T-helper 9 cell (primary cell): Measurements from ENCODE around the gene ADAMTSL3.
"Not testable (repeated sequence)": the region's sequence is repeated elsewhere in the genome, so short reads cannot be mapped to it uniquely, and the experiment has no call there.

Experiments
- DNase-seq: peaks from one replicate; pipeline ENCODE4 v3.0.0-alpha.2; 2020

ADAMTSL3 gene

DNA sequence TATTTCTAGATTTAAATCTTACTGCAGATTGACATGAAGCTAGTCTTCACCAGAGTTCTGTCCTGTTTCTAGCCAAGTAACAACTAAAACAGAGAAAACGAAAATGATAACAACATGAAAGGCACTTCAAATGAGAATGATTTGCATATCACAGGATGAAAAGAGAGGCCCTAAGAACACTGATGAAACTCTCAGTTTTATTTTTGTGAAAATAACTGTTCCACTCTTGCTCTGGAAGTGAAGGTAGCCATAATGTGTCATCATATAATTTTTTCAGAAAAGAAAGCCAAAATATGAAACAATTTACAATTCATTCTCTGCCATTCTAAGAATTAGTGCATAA, 274.4 kb downstream of the ADAMTSL3 start:
- DNase-seq = no peak

DNA sequence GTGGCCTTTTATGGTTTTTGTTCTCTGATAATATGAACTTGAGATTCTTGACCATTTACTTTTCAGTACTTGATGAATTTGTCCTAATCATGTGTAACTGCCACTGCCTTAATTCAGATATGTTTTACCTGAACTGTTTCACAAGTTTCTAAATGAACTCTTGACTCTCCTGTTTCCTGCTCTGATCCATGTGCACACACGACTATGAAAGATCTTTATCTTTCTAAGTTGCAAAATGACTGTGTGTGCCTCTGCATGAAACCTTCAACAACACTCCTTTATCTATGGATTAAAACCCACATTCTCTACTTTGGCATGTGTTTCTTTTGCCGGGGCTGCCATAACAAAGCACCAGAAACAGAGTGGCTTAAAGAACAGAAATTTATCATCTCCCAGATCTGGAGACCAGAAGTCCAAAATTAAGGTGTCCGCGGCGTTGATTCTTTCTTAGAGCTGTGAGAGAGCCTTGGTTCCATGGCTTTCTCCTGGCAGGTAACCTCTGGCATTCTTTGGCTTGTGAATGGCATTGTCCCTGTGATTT, 275.0 kb downstream of the ADAMTSL3 start:
- no peak for DNase-seq

DNA sequence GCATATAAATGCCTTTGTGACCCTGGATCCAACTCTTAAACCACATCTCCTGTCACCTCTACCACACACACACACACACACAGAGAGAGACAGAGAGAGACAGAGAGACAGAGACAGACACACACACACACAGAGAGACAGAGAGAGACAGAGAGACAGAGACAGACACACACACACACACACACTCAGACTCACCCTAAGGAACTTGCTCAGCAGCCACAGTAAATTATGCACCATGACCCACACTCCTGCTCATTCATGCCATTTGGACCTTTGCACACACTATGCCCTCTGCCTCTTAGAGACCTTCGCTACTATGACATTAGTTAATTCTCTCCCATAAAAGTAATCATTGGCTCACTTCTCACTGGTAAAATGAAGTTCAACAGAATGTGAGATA, 275.7 kb downstream of the ADAMTSL3 start:
- DNase-seq = no peak

DNA sequence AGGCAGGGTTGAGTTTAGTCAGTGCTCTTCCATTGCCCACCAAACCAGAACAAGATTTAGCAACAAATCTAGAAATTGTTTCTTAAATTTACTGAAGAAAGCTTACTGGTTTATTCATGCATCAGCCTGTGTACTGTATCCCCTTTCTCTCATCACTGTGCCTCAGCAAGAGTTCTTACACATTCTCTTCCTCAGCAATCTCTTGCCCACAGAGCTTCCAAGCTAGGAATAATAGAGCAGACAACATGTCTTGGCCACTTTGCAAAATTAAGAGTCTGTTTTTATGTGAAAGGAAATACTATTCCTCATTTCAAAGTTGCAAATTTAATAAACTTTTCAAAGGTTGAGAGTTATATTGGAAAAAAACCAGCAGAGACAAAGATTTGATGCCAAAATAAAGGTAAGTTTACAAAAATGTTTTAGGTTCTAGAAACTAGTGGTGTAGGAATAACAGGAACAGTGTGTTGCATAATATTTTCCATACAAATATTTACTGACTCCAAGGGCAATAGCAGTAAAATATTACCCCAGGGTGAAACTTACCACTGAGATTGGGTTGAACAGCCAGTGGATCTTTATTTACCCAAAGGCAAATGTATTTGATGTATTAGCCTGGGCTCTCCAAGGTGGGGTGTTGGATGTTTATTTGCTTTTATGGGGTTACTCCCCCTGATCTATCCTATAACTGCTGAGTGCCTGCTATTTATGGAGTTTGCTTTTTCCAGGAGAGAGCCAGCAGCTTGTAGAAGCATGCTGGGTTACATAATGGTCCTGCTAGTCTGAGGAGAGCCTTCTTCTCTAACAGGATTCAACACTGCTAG, 276.7 kb downstream of the ADAMTSL3 start:
- DNase-seq = no peak

DNA sequence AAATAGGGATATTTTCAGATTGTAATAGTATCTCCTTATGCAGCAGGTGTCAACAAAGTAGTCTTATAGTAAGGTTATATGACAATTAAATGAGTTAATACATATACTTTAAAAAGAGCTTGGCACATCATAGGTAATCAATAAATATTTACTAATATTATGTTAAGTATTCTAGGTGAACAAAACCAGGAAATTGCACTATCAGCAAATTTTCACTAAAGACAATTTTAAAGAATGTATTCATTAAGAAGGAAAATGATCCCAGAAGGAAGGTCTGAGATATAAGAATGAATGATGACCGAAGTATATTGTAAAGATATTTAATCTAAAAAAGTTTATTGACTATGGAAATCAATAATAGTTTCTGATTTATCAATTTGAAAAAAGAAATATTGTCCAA, 281.9 kb downstream of the ADAMTSL3 start:
- DNase-seq = no peak

DNA sequence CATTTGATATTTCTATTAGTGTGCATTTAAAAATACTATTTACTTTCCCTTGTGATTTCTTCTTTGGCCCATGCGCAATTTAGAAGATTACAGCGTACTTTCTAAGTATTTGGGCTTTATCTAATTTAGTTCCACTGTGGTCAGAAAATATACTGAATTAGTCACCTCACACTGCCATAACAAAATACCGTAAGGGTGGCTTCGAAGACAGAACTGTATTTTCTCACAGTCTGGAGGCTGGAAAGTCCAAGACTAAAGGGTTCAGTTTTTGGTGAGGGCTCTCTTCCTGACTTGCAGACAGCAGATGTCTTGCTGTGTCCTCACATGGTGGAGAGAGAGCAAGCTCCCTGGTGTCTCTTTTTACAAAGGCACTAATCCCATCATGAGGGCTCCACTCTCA, 286.2 kb downstream of the ADAMTSL3 start:
- DNase-seq = no peak

DNA sequence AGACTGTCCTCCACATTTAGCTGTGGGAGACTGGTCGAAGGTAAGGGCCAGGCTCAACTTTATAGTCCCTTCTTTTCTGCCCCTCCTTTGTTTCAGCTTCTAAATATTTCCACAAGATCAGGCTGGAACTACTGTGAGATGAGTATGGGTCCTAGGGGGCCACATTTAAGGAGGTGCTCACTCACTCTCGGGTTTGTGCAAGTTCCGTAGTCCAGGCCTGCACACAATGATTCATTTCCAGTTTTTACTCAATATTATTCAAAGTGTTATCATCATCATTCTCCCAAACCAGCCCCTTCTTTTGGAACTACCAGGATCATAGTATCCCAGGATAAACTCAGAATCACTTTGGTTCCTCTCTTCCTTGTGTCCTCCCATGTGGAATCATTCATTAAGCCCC, 289.1 kb downstream of the ADAMTSL3 start:
- DNase-seq = no peak

DNA sequence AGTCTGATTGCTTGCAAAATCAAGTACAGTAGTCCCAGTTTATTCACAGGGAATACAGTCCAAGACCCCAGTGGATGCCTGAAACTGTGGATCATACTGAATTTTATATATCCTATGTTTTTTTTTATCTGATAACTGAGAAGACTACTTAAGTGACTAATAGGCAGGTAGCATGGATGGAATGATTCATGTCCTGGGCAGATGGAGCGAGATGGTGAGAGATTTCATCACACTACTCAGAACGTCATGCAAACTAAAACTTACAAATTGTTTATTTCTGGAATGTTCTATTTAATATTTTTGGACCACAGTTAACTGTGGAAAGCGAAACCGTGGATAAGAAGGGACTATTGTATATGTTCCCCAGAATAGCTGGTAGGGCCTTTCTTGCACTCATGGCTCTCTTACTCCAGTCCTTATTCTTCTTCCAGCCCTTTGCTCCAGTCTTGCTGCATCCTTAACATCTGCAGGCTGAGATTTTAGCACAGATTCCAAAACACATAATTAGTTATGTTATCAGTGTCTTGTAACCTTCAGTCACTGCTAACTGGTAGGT, 290.0 kb downstream of the ADAMTSL3 start:
- DNase-seq = no peak

DNA sequence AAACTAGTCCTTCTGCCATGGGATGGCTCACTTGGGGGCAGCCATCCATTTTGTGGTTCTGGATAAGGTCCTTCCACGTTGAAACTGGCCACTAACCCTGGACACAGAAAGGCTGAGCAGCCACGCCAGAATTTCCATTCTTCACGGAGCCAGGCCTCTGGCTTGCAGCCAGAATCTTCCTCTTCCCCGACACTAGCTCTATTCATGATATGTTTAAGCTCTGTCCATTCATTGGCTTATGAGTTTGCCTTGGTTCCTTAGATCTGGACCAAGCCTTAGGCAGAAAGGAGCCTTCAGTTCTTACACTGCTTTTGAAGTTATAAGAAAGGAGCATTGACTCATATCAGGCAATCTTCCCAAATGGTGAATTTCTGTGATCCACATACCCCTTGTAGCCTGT, 293.2 kb downstream of the ADAMTSL3 start:
- DNase-seq = no peak

DNA sequence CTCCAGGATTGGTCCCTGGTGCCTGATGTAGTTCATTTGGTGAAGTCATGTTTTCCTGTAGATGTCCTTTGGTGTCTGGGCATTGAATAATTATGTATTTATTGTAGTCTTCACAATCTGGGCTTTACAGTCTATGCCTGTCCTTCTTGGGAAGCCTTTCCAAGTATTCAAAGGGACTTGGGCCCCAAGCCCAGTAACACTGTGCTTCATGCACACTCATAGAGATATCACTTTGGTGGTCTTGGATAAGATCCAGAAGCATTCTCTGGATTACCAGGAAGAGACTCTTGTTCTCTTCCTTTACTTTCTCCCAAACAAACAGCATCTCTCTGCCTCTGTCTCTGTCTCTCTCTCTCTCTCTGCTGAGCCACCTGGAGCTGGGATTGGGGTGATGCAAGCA, 300.6 kb downstream of the ADAMTSL3 start:
- no peak for DNase-seq

DNA sequence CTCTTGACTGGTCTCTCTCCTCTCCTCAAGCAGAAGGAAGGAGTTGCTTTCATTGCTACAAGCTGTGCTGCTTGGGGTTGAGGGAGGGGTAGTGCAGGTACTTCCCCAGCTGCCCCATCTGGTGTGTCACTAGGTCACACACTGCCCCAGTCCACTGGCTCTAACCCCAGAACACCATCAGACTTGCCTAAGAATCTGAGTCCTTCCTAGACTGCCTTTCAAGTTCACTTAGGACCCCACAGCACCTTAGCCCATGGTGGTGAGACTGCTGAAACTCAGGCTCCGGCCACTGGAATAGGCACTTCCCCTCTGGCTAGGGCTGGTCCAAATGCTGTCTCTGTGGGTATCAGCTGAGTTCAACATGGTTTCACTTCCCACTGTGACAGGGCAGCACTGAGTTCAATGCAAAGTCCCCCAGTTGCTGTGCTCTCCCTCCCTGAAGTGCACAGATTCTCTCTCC, 301.9 kb downstream of the ADAMTSL3 start:
- DNase-seq = no peak

DNA sequence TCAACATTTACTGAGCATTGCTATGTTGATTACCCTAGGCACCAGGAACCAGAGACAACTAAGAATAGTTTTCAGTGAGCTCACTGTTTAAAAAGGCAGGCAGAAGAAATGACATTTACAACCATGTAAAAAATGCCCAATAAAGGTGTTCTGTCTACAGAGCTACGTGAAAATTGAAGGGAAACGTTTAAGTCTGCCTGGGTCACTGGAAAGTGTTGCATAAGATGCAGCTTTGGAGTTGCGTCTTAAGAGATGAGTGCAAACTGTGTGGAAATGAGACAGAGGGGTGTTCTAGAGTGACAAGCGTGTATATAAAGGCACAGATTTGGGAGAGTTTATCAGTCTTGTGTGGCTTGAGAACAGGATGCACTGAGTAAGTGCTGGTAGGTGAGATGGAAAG, 303.0 kb downstream of the ADAMTSL3 start:
- DNase-seq = no peak

DNA sequence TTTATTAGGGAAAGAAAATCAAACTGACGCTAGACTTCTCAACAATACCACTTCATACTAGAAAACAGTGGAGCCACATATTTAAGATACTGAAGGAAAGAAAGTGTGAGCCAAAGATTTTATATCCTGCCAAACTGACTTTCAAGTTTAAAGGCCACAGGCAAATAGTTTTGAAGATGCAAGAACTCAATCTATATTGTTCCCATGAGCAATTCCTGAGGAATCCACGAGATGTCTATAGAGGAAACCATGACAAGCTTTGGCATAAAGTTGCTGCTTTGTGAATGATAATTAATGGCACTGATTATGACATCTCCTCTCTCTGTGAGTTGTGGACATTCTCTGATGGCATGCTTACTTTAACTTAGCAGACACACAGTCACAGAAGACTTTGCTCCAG, 305.6 kb downstream of the ADAMTSL3 start:
- no peak for DNase-seq

DNA sequence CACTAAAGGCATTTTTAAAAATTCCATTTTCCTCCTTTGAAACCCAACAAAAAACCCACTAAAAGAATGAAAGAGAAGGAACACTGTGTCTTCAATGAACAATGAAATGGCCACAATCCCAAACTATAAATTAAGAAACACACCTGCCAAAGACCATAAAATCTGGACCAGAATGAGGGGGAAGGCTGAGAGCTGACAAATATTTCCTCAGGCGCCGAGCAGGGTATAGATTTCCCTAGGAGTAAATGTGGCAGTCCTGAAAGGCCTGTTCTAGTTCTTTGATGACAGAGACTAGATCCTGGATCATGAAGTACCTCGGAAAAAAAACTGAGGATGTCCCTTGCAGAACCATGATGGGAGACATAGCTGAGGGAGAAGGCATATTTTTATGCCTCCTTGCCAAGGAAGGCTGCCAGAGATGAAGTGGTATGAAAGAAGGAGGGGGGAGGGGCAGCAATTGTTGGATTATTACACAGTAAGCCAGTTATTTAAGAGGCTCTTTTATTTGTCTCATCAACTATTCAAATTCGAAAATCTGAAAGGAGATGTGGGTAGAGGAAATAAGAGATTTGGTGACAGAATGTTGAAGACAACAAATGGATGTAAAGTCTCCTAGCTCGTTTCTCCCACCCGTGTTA, 306.4 kb downstream of the ADAMTSL3 start:
- no peak for DNase-seq

DNA sequence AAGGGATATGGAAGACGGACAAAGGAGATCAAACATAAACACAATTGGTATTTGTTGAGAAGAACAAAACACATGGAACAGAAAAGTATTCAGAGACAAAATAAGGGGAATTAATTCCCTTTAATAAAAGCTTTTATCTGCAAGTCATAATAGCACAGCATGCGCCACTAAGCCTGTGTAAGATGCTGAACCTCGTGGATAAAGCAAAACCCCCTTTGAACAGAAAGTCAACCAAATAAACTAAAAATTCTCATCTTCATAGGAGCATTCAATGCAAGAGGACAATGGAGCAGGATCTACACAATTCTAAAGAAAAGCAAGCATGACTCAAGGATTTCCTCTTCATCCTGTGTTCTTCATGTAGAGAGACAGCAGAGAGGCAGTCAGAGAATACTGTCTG, 307.4 kb downstream of the ADAMTSL3 start:
- DNase-seq = no peak

DNA sequence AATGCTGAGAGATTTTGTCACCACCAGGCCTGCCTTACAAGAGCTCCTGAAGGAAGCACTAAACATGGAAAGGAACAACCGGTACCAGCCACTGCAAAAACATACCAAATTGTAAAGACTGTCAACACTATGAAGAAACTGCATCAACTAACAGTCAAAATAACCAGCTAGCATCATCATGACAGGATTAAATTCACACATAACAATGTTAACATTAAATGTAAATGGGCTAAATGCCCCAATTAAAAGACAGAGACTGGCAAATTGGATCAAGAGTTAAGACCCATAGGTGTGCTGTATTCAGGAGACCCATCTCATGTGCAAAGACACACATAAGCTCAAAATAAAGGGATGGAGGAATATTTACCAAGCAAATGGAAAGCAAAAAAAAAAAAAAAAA, 311.0 kb downstream of the ADAMTSL3 start:
- DNase-seq = not testable (repeated sequence)

DNA sequence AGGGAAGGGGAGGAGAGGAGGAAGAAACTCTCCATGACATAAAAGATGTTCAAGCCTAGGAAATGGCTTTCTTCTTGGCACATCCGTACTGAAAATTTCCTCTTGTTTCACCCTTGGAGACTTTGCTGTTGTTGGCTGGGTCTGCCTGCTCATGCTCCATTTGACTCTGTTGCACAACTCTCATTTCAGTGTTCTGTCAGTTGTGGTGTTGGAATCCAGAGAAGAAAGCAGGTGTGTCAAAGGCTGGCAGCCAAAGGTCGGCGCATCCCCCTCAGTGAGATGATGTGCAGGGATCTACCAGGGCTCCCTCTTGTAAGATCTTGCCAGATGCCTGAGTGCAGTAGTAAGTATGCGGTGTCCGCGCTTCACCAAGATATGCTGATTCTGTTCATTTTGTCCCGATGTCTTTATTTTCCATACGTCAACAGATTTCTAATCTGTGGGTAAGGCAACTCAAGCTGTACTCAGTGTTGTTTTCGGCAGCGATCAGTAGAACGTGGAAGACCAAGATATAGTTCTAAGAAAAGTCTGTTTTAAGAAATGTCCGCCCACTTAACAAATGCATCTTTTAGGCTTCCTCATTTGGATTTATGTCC, 316.5 kb downstream of the ADAMTSL3 start:
- no peak for DNase-seq

DNA sequence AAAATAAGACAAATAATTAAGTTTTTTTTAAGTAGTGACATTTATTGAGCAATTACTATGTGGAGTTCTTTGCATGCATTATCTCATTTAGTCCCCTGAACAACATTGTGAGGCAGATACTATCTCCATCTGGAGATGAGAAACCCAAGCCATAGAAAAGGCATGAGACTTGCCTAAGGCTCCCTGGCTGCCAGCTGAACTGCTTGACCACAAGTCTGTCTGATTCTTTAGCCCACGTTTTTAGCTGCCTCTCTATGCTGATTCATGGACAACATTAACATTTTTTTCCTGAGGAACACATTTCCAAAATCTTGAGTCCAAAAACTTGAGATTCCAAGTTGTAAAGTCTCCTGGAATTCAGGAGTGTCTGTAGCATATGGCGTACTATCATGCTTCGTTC, 318.1 kb downstream of the ADAMTSL3 start:
- no peak for DNase-seq

DNA sequence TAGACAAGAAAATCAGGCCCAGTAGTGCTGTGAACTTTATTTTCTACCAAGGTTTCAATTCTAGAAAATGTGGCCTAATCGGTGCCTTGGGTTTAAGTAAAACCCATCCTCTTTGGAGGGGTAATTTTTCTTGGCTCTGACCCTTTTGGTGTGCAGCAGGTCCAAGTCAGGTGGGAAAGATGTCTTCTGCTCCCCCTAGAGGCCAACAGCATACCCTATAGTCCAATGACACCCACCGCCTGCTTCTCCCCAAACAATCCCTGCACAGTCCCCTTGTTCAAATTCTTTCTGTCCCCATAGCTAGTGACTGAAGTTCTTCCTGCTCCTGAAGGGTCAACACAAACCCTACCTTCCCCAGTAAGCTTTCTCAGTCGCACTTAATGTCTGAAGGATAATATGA, 319.9 kb downstream of the ADAMTSL3 start:
- no peak for DNase-seq

DNA sequence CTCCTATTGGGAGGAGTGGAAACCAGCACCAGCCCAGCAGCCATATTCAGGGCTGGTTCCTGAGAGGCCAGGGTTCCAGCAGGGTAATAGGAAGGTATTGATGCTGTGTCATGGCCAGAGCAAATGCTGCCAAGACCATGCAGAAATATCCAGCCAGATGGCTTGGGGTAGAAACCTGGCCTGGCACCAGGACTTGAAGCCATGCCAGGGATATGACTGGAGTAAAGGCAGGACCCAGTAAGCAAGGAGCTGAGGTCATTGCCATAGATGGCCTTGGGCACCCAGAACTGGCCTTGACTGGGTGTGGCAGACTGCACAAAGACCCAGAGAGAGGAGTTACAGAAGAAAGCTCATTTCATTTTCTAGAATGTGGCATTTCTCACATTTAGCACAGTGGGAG, 324.1 kb downstream of the ADAMTSL3 start:
- no peak for DNase-seq

DNA sequence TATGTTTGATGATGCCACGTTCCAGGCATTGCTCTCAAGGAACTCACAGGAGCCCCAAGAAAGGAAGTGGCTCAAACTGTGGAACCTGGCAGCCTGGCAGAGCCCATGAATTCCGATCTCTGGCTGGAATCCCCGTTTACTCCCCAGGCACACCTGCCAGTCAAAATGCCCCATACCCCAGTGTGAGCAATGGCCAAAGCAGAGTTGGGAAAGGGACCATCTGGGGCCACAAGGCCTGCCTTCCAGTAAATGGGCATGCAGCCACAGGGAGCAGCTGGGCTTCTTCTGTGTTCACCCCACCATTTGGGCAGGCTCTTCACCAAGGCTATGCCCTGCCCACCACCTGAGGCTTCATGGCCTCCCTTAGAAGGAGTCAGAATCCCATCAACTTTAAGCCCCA, 324.7 kb downstream of the ADAMTSL3 start:
- no peak for DNase-seq

DNA sequence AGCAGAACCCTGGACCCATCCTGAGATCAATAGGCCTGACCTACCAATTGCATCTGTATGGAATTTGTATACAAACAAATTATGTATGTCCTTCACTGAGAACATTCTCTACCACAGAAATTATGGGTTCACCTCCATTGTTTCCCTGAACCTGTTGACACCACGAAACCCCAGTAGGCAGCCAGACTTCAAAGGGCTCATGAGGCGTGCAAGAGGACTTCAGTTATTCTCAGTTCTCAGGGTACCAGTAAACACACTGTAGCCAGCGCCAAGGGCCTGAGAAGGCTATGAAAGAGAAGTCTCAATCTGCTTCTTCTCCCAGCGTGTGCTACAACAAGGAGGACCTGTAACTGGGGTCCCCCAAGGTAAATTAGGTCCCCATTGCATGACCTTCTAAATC, 326.7 kb downstream of the ADAMTSL3 start:
- DNase-seq = no peak

DNA sequence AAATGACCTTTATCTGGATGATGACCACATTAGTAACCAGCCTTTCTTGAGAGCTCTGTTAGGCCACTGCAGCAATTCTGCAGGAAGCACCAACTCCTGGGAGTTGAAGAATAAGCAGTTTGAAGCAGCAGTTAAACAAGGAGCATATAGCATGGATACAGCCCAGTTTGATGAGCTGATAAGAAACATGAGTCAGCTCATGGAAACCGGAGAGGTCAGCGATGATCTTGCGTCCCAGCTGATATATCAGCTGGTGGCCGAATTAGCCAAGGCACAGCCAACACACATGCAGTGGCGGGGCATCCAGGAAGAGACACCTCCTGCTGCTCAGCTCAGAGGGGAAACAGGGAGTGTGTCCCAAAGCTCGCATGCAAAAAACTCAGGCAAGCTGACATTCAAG, 328.8 kb downstream of the ADAMTSL3 start:
- DNase-seq = no peak
